ENCODE data around the gene DYSF.
"Not testable (repeated sequence)": the region's sequence is repeated elsewhere in the genome, so short reads cannot be mapped to it uniquely, and the experiment has no call there.

The DYSF gene

DNA sequence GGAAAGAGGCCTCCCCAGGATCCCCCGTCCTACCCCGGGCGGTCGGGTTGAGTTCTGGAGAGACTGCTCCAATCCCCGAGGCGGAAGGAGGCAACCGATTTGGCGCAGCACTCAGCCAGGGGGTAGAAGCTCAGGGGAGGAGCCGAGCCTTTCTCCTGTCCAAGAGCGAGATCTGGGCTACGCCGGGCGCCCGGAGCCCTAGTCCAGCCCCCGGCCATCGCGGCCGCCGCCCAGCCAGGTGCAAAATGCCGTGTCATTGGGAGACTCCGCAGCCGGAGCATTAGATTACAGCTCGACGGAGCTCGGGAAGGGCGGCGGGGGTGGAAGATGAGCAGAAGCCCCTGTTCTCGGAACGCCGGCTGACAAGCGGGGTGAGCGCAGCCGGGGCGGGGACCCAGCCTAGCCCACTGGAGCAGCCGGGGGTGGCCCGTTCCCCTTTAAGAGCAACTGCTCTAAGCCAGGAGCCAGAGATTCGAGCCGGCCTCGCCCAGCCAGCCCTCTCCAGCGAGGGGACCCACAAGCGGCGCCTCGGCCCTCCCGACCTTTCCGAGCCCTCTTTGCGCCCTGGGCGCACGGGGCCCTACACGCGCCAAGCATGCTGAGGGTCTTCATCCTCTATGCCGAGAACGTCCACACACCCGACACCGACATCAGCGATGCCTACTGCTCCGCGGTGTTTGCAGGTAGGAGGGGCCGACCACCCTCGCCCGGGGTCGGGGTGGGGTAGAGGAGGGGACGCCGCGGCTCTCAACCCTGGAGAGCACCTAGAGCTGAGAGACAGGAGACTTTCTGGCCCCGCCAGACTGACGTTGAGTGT lies at the start of gene DYSF:
Gene DYSF, plus strand, starts transcription at position 158 of the 817 bp plus-strand sequence.
- no peak for DNase-seq

- no peak for DNase-seq
These were observed 43.8 kb upstream of the DYSF start for GRCh38 chr2:71409611-71410010.

DNA sequence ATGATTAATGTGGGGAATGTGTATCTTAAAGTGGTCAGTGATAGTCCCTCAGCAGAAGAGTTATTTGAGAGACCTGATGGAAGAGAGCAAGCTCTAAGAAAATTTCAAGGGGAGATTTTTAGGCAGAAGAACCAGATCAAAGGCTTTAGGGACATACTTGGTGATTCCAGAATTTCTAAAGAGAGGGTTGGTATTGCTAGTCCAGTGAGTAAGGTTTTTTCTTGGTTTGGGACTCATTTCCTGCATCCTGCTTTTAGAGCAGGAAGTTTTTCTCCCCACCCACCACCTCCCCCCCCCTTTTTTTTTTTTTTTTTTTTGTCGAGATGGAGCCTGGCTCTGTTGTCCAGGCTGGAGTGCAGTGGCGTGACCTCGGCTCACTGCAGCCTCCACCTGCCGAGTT lies 42.7 kb upstream of the DYSF start:
- DNase-seq: no peak

GRCh38 chr2:71416866-71417265 lies 36.5 kb upstream of the DYSF start:
- DNase-seq: not testable (repeated sequence)

GRCh38 chr2:71417300-71418202 lies 35.8 kb upstream of the DYSF start:
- no peak for DNase-seq

- DNase-seq: no peak
These were observed 34.2 kb upstream of the DYSF start for GRCh38 chr2:71419145-71419544.

- no peak for DNase-seq
These were observed 33.4 kb upstream of the DYSF start for GRCh38 chr2:71419976-71420375.

- no peak for DNase-seq
These were observed 30.6 kb upstream of the DYSF start for GRCh38 chr2:71422786-71423185.

- DNase-seq: no peak
These were observed 29.4 kb upstream of the DYSF start for GRCh38 chr2:71423817-71424420.

DNA sequence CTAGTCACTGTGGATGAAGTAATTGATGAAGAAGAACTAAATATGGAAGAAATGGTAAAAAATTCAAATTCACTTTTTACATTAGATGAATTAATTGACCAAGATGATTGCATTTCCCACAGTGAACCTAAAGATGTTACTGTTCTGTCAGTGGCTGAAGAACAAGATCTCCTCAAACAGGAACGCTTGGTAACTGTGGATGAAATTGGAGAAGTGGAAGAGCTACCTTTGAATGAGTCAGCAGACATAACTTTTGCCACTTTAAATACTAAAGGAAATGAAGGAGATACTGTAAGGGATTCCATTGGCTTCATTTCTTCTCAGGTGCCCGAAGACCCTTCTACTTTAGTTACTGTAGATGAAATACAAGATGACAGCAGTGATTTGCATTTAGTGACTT lies 26.6 kb upstream of the DYSF start:
- no peak for DNase-seq

DNA sequence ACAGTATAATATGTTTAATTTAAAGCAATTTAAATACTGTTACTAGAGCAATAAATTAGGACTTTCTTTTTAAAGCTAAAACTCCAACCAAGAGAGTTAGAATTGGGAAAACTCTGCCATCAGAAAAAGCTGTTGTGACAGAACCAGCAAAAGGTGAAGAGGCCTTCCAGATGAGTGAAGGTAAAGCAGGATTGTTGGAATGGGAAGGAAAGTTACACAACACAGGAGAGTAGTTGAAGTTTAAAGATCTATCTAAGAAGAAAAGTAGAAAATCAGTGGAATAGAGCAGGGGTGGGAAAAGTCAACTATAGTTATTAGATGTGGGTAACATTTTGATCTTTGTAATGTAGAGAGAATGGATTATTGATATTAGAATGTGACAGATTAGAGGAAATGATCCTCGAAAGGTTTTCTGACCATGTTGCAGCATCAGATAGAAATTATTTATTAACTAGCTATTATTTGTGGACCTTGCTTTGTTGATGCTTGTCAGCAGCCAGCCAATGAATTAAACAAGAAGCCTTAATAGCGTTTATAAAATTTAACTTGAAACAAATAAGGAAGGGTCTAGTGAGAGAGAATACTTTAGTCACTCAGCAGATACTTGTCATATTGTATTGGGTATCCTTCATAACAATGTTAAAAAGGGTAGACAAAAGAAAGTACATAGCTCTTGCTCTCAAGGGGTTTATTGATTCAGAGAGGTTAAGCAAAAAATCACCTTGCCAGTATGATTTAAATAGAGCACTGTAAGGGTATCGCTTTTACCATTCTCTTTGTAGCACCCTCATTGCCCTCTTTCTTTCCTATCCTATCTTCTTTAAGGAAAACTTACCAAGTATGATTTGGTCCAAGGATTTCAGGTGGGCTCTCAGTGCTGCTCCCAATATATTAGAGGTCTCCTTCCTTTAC lies 24.6 kb upstream of the DYSF start:
- DNase-seq: no peak

- DNase-seq: not testable (repeated sequence)
These were observed 8.2 kb upstream of the DYSF start for GRCh38 chr2:71445142-71445541.

GRCh38 chr2:71446505-71446904 lies 6.9 kb upstream of the DYSF start:
- no peak for DNase-seq

- no peak for DNase-seq
These were observed 4.0 kb upstream of the DYSF start for GRCh38 chr2:71449343-71449742.

DNA sequence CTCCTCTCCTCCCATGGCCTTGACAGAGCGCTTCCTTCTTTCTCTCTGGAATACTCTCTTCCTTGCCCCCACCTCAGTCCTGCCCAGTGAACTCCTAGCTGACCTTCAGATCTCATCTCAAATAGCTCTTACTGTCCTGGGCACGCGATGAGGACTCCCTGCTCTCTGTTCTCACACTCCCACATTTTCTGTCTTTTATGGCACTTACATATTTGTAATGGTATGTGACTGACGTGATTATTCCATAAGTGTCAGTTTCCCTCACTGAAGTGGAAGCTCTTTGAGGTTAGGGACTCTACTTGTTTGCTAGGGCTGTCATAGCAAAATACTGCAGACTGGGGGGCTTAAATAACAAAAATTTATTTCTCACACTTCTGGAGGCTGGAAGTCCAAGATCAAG lies 1.7 kb upstream of the DYSF start:
- DNase-seq: no peak

DNA sequence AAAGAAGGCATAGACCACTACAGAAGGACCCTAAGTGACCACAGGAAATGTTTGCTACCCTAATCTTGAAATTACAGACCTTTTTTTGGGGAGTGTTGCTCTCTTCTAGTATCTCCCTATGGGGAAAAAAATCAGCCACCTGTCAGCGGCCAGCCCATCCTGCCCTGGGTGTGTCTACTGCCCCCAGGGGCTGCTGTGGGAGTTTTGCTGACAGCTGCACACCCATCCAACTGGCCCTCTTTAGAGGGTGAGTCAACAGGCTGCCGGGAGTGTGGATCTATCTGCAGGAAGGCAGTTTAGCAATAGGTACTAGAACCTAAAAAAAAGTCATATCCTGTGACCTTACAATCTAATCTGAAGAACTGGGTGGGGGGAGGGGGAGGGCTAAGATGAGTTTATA lies 796 bp upstream of the DYSF start:
- DNase-seq: no peak

GRCh38 chr2:71454221-71455010 lies 1.1 kb downstream of the DYSF start:
- no peak for DNase-seq

DNA sequence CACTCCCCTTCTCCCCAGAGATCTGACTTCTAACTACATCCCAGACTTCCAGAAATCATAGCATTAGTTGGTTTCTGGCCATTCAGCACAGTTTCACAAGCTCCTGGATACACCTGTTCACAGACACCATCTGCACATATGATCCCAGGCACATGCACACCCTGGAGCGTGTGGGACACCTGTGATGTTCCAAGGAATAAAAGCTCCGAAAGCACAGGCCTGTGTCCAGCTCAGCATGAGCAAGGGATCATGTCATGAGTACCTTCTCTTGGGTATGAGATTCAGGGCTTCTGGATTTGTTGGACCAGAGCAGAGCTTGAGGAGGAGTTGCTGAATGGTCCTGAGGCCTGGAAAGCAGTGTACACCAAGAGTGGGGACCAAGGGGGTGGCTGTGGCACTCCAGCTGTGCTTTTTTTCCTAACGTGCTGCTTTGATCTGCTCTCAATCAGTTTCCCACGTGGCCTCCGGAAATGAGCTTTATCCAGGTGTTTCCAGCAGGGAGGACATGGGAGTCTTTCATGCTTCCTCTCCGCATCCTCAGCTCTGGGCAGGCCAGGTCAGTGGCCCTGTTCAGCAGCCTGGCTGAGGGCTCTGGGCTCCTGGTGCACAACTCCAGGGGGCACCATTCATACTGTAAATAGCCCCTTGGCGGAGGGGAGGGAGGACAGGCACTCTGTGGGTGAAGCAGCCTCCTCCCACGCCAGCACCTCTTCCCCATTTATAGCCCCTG lies 1.8 kb downstream of the DYSF start:
- no peak for DNase-seq

GRCh38 chr2:71455741-71456569 lies 2.6 kb downstream of the DYSF start:
- DNase-seq: no peak

GRCh38 chr2:71456617-71457016 lies 3.3 kb downstream of the DYSF start:
- DNase-seq: no peak
